K562 (cell line): ENCODE measurements around the gene EPN3. TPM values are rescaled to one million over a fixed set of nuclear protein-coding genes. Genes with fewer than 3 reads are reported as not detected.

Experiments used
- ATAC-seq: fragments of 200-7000 bp; cut with Tn5 transposase; 3 replicates; pipeline ENCODE4 v1.9.1; 2020; ENCODE audit warnings: moderate library complexity
- BruUV-seq: library from RNA; stranded (reverse); fragments of 400-500 nt; replicated peaks from 2 replicates; lab custom pipeline; 2021; lab: Mats Ljungman, UMichigan
- CTCF ChIA-PET: fragments of 300-600 bp; formaldehyde crosslinking; extraction: SDS; loops from one replicate; lab custom pipeline; 2021; ENCODE audit warnings: low intra/inter-chr PET ratio; lab: Yijun Ruan, JAX
- POLR2A ChIA-PET: fragments of 300-600, 350-650 bp; sonication (Branson Sonifier 250); formaldehyde crosslinking; extraction: SDS; loops from one replicate; lab custom pipeline; 2021; ENCODE audit warnings: antibody characterized with exemption, inconsistent platforms; lab: Yijun Ruan, JAX
- DNase-seq, 4 experiments: peaks; one replicate each; pipeline versions ENCODE4 v3.0.0 to v3.0.0-alpha.2; 2011 to 2018; ENCODE audit warnings: low spot score in 3 of 4, mixed read lengths in 3 of 4; ENCODE audit errors: extremely low read depth in 1 of 4
- FAIRE-seq: peaks from 2 replicates; lab custom pipeline; 2011; peaks lifted over from hg19 to GRCh38; lab: Jason Lieb, UNC
- H2AFZ ChIP-seq: 2 replicates; pipeline ENCODE4 v1.6.0; 2011; ENCODE audit warnings: low read depth, low read length, control low read depth, inconsistent platforms
- H3K27ac ChIP-seq: fragments of 200-600 bp; 3 replicates; pipeline ENCODE4 v1.8.0; 2011; ENCODE audit warnings: low read depth, mild to moderate bottlenecking, control low read depth, inconsistent platforms, low read length, moderate library complexity, mixed read lengths; ENCODE audit errors: extremely low read depth
- H3K27me3 ChIP-seq, 2 experiments: fragments of 300-600 bp in 1 of 2; 2 replicates in 1 of 2; 3 replicates in 1 of 2; pipeline versions ENCODE4 v1.6.0 to v1.8.0; 2011; ENCODE audit warnings: inconsistent platforms in 2 of 2, low read length in 2 of 2, mild to moderate bottlenecking in 1 of 2, mixed read lengths in 1 of 2, moderate library complexity in 1 of 2; ENCODE audit not compliant: control insufficient read depth in 2 of 2, insufficient read depth in 2 of 2
- H3K36me3 ChIP-seq: fragments of 300-600 bp; 3 replicates; pipeline ENCODE4 v1.8.0; 2011; ENCODE audit warnings: mild to moderate bottlenecking, low read length, inconsistent platforms; ENCODE audit not compliant: control insufficient read depth, insufficient read depth
- H3K4me1 ChIP-seq, 2 experiments: fragments of 200-600 bp in 1 of 2; replicated peaks in 1 of 2; 2 replicates in 1 of 2; 3 replicates in 1 of 2; pipeline versions ENCODE4 v1.5.1 to v1.8.0; 2011; ENCODE audit warnings: inconsistent platforms in 2 of 2, low read length in 2 of 2, mild to moderate bottlenecking in 1 of 2, mixed read lengths in 1 of 2, moderate library complexity in 1 of 2; ENCODE audit not compliant: control insufficient read depth in 2 of 2, insufficient read depth in 2 of 2
- H3K4me2 ChIP-seq: 2 replicates; pipeline ENCODE4 v1.6.1; 2011; ENCODE audit warnings: low read length, control low read depth, inconsistent platforms, mixed read lengths; ENCODE audit not compliant: insufficient read depth
- H3K4me3 ChIP-seq: fragments of 200-600 bp; sonication (generic), shearing (Covaris generic); 2 replicates; pipeline ENCODE4 v1.5.1; 2016; ENCODE audit warnings: control low read depth, inconsistent platforms
- H3K79me2 ChIP-seq: fragments of 200-600 bp; 3 replicates; pipeline ENCODE4 v1.8.0; 2011; ENCODE audit warnings: low read length, inconsistent platforms; ENCODE audit not compliant: control insufficient read depth, insufficient read depth
- H3K9ac ChIP-seq, 2 experiments: 2 replicates each; pipeline versions ENCODE4 v1.6.0 to v1.6.1; 2011; ENCODE audit warnings: low read depth in 2 of 2, low read length in 2 of 2, control low read depth in 1 of 2, inconsistent platforms in 1 of 2, mild to moderate bottlenecking in 1 of 2, mixed read lengths in 1 of 2; ENCODE audit not compliant: insufficient read depth in 1 of 2
- H3K9me1 ChIP-seq: one replicate; pipeline ENCODE4 v1.6.0; 2011; ENCODE audit warnings: inconsistent platforms, mild to moderate bottlenecking, low read length, moderate library complexity; ENCODE audit not compliant: control insufficient read depth, insufficient read depth
- H3K9me3 ChIP-seq: replicated peaks from 2 replicates; pipeline ENCODE4 v1.5.1; 2011; ENCODE audit warnings: low read depth, low read length, inconsistent platforms; ENCODE audit not compliant: control insufficient read depth, insufficient read depth
- H4K20me1 ChIP-seq: replicated peaks from 2 replicates; pipeline ENCODE4 v1.6.1; 2011; ENCODE audit warnings: low read length, inconsistent platforms, mixed read lengths; ENCODE audit not compliant: control insufficient read depth, insufficient read depth
- ARHGAP35 ChIP-seq: fragments of 450-650 bp; IDR thresholded peaks from 2 replicates; pipeline ENCODE4 v1.6.1; 2018; ENCODE audit not compliant: partially characterized antibody
- CCAR2 ChIP-seq: fragments of 200-400 bp; formaldehyde crosslinking; IDR thresholded peaks from 2 replicates; pipeline ENCODE4 v1.6.1; 2017; ENCODE audit warnings: mild to moderate bottlenecking, low read depth, low read length
- CREM ChIP-seq: IDR thresholded peaks from 2 replicates; pipeline ENCODE4 v1.6.1; 2014; ENCODE audit warnings: antibody characterized with exemption, low read depth
- CXXC5 ChIP-seq: fragments of 250-450 bp; sonication (Bioruptor Pico); IDR thresholded peaks from 2 replicates; pipeline ENCODE4 v1.8.0; 2022; ENCODE audit warnings: inconsistent platforms, mild to moderate bottlenecking, moderate library complexity
- GTF2F1 ChIP-seq: IDR thresholded peaks from 2 replicates; pipeline ENCODE4 v1.6.1; 2011; ENCODE audit warnings: low read depth, low read length, improper control_type of control experiment
- KDM5B ChIP-seq: fragments of 200-600 bp; sonication (generic); IDR thresholded peaks from 2 replicates; pipeline ENCODE4 v1.6.1; 2012; ENCODE audit warnings: low read depth, mild to moderate bottlenecking, moderate library complexity, low read length, control low read depth, inconsistent platforms; ENCODE audit not compliant: insufficient replicate concordance
- KLF13 ChIP-seq: fragments of 450-650 bp; IDR thresholded peaks from 2 replicates; pipeline ENCODE4 v1.6.1; 2016; ENCODE audit warnings: missing genetic modification characterization, low read depth, mild to moderate bottlenecking, missing compliant biosample characterization, moderate library complexity, borderline replicate concordance
- MYC ChIP-seq, 2 experiments: fragments of 250-450 bp in 1 of 2; sonication (Bioruptor Pico) in 1 of 2; IDR thresholded peaks; 2 replicates each; pipeline versions ENCODE4 v1.5.1 to v1.6.1; 2012 to 2021; ENCODE audit warnings: low read depth in 2 of 2, borderline replicate concordance in 1 of 2, improper control_type of control experiment in 1 of 2, low read length in 1 of 2, mild to moderate bottlenecking in 1 of 2, moderate library complexity in 1 of 2
- NFXL1 ChIP-seq: fragments of 450-650 bp; formaldehyde crosslinking; IDR thresholded peaks from 2 replicates; pipeline ENCODE4 v1.4.0; 2021; ENCODE audit warnings: mild to moderate bottlenecking
- RAD21 ChIP-seq, 2 experiments: fragments of 250-450 bp in 1 of 2; fragments of 450-650 bp in 1 of 2; sonication (Bioruptor Pico) in 1 of 2; formaldehyde crosslinking in 1 of 2; IDR thresholded peaks in 1 of 2; conservative IDR thresholded peaks in 1 of 2; 2 replicates each; pipeline versions ENCODE4 v1.4.0 to v1.8.0; 2020 to 2022; ENCODE audit warnings: mild to moderate bottlenecking in 2 of 2, moderate library complexity in 1 of 2
- RBFOX2 ChIP-seq: fragments of 200-400 bp; formaldehyde crosslinking; IDR thresholded peaks from 2 replicates; pipeline ENCODE4 v1.6.1; 2017; ENCODE audit warnings: low read depth, mild to moderate bottlenecking, low read length, moderate library complexity
- SRF ChIP-seq, 2 experiments: fragments of 250-450, 450-650 bp in 1 of 2; sonication (Bioruptor Pico) in 1 of 2; sonication (generic) in 1 of 2; formaldehyde crosslinking; IDR thresholded peaks; 2 replicates each; pipeline versions ENCODE4 v1.5.0 to v1.5.1; 2020 to 2022; ENCODE audit warnings: mild to moderate bottlenecking in 1 of 2, missing genetic modification reagents in 1 of 2
- XRCC5 ChIP-seq: fragments of 200-400 bp; formaldehyde crosslinking; IDR thresholded peaks from 2 replicates; pipeline ENCODE4 v1.6.1; 2017; ENCODE audit warnings: low read depth, mild to moderate bottlenecking, low read length
- ZBTB1 ChIP-seq: sonication (generic); formaldehyde crosslinking; IDR thresholded peaks from 2 replicates; pipeline ENCODE4 v1.8.1; 2023; ENCODE audit warnings: missing genetic modification reagents, low read depth, mild to moderate bottlenecking, borderline replicate concordance
- WGBS: fragments of 100-300 bp; shearing (Covaris generic); methylation state at CpG from one replicate; pipeline ENCODE4 v1.1.6; 2016; ENCODE audit warnings: low coverage, mixed read lengths; ENCODE audit not compliant: insufficient coverage; ENCODE audit errors: missing lambda C conversion rate; 5-methylcytosine and 5-hydroxymethylcytosine counted together
- in situ Hi-C: fragments of 300-500 bp; cut with MboI; formaldehyde crosslinking; loops from 4 replicates; pipeline ENCODE4 v1.15.0; 2018; ENCODE audit warnings: inconsistent platforms, mixed read lengths
- intact Hi-C: fragments of 100-400 bp; cut with micrococcal nuclease; formaldehyde crosslinking; loops from 2 replicates; pipeline ENCODE4 v1.14.2; 2022
- polyA plus RNA-seq, 8 experiments: library from polyadenylated mRNA; depleted of rRNA in 4 of 8; stranded (reverse) in 5 of 8; unstranded in 3 of 8; fragments of >200 nt; fragmentation: Nextera tagmentation in 2 of 8; fragmentation: Illumina TruSeq in 1 of 8; extraction: Ambion mirVana in 2 of 8; extraction: Trizol in 1 of 8; gene quantifications; 2 replicates each; pipeline versions ENCODE4 v1.2.1 to v1.2.3, GENCODE V29; 2011 to 2014; ENCODE audit warnings: inconsistent platforms in 1 of 8, missing spikeins in 1 of 8
- total RNA-seq, 7 experiments: library from RNA; depleted of rRNA in 6 of 7; stranded (reverse); fragments of >200 nt in 6 of 7; fragmentation: Illumina TruSeq in 2 of 7; extraction: Trizol in 2 of 7; gene quantifications; 2 replicates each; pipeline versions ENCODE4 v1.2.1 to v1.2.3, GENCODE V29; 2011 to 2021; ENCODE audit warnings: low replicate concordance in 1 of 7
- TF ChIP-seq, protein P1 (sequence below): fragments of 450-650 bp; IDR thresholded peaks from 2 replicates; pipeline ENCODE4 v1.6.1; 2017; ENCODE audit warnings: mild to moderate bottlenecking, moderate library complexity
- TF ChIP-seq, protein P2 (sequence below), 2 experiments: fragments of 450-650 bp in 1 of 2; sonication (generic) in 1 of 2; formaldehyde crosslinking; conservative IDR thresholded peaks; 2 replicates each; pipeline versions ENCODE4 v1.4.0 to v1.8.1; 2020 to 2022; ENCODE audit warnings: mild to moderate bottlenecking in 1 of 2, missing genetic modification reagents in 1 of 2
- TF ChIP-seq, protein P3 (sequence below): fragments of 250-450 bp; sonication (Bioruptor Pico); IDR thresholded peaks from 2 replicates; pipeline ENCODE4 v1.4.0; 2020

Gene EPN3
- total and polyA plus RNA-seq, 9 of the 15 experiments (the other 6 are each of a cell fraction or from before 2014, with no cell fraction given): 0.16 TPM; not detected in 8

DNA sequence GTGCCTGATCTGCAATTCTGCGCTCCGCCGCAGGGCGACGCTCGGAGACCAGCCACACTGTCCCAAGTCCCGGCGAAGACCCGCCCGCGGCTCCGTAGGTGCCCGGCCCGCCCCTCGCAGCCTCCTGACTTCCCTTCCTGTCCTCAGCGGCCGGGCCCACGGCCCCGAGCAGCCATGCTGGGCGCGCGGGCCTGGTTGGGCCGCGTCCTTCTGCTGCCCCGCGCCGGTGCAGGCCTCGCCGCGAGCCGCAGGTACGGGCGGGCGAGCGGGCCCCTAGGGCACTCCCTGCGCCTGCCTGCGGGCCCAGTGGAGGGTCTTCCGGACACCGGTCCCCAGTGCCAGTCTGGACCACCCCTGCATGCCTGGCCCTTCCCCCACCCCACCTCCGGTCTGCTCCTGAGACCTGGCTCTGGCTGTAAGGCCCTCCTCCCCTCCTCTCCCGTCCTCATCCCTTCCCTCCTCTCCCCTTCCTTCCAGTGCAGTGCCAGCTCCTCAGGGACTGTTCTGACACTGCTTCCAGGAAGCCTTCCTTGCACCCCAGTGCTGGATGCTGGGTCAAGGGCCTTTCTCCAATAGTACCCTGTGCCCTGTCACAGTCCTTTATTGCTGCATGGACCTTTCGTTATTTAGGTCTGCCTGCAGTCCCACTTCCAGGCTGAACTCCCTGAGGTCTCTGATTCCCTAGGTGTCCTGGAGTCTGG, 14.7 kb downstream of the EPN3 start, which contains the start of gene SPATA20:
SPATA20 (plus strand) TSS at position 140 of the 701 bp plus-strand sequence; CDS start at position 175, 35 bp downstream.
- 15% methylated on average over 17 of the region's 42 CpGs for WGBS
- H3K79me2 ChIP-seq: no peaks in the 10 kb centered on the region
- TF ChIP-seq ARHGAP35 (no peak), KLF13 (no peak), KDM5B (peak; percentile 77), ZBTB1 (CRISPR knock-in tag) (no peak), CXXC5 (peak; percentile 47), XRCC5 (no peak), MYC (IDR thresholded peaks at IDR 0.05; ENCODE audit: low read depth, low read length) (peak; percentile 41), MYC (CRISPR knock-in tag; IDR thresholded peaks at IDR 0.05; ENCODE audit: borderline replicate concordance, low read depth) (no peak), SRF (CRISPR knock-in tag; IDR thresholded peaks at IDR 0.05) (0 out of 4 replicates have a peak, but pooled peaks of 1 of the 2 experiments have one; percentile 28), NFXL1 (CRISPR knock-in tag) (no peak), RAD21 (CRISPR knock-in tag; conservative IDR thresholded peaks at IDR 0.05 in 1 of 2, IDR thresholded peaks at IDR 0.05 in 1 of 2) (peak; percentile 93 to 96), RBFOX2 (peak; percentile 79), CREM (peak; percentile 48; the same call in 1 of the 2 replicates), CCAR2 (no peak), GTF2F1 (no peak)
- TF ChIP-seq, protein P1, sequence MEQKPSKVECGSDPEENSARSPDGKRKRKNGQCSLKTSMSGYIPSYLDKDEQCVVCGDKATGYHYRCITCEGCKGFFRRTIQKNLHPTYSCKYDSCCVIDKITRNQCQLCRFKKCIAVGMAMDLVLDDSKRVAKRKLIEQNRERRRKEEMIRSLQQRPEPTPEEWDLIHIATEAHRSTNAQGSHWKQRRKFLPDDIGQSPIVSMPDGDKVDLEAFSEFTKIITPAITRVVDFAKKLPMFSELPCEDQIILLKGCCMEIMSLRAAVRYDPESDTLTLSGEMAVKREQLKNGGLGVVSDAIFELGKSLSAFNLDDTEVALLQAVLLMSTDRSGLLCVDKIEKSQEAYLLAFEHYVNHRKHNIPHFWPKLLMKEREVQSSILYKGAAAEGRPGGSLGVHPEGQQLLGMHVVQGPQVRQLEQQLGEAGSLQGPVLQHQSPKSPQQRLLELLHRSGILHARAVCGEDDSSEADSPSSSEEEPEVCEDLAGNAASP: no peak
- TF ChIP-seq, protein P2, sequence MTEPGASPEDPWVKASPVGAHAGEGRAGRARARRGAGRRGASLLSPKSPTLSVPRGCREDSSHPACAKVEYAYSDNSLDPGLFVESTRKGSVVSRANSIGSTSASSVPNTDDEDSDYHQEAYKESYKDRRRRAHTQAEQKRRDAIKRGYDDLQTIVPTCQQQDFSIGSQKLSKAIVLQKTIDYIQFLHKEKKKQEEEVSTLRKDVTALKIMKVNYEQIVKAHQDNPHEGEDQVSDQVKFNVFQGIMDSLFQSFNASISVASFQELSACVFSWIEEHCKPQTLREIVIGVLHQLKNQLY (CRISPR knock-in tag; conservative IDR thresholded peaks at IDR 0.05): no peak
- TF ChIP-seq, protein P3, sequence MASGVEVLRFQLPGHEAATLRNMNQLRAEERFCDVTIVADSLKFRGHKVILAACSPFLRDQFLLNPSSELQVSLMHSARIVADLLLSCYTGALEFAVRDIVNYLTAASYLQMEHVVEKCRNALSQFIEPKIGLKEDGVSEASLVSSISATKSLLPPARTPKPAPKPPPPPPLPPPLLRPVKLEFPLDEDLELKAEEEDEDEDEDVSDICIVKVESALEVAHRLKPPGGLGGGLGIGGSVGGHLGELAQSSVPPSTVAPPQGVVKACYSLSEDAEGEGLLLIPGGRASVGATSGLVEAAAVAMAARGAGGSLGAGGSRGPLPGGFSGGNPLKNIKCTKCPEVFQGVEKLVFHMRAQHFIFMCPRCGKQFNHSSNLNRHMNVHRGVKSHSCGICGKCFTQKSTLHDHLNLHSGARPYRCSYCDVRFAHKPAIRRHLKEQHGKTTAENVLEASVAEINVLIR (CRISPR knock-in tag): no peak

More for the DNA sequence above, 14.7 kb downstream of the EPN3 start, which contains the start of gene SPATA20:
- Histone ChIP-seq H3K9me3 (no peaks in the 10 kb centered on the region), H3K27me3 (0 out of 5 replicates have a peak, but pooled peaks cover 0 to 6% of the 10 kb centered on the region in 2 experiments), H3K27ac (peak within 1 kb of the TSS; percentile 26; the same call in 1 of the 3 replicates), H4K20me1 (no peaks in the 10 kb centered on the region; the same call in 1 of the 2 replicates), H3K4me3 (peak within 1 kb of the TSS; percentile 33), H3K36me3 (no peaks in the 10 kb centered on the region), H3K4me2 (peak within 1 kb of the TSS; percentile 67), H3K9ac (peak within 1 kb of the TSS; percentile 59 to 87; a peak in 3 of 4 replicates), H3K4me1 (peaks cover 15 to 53% of the 10 kb centered on the region in 2 experiments; a peak in 4 of 5 replicates), H3K9me1 (no peaks in the 10 kb centered on the region), H2AFZ (peak within 1 kb of the TSS; percentile 81)
- intact Hi-C loops: loop anchor here (1.0 to 5.0 kb wide), 4 partner anchors 64 to 395 kb away; no protein-coding TSS in a partner anchor
- no TSS peak for BruUV-seq
- POLR2A ChIA-PET: no interaction called here
- DNase-seq (peak; percentile 84 to 90 (median 88)), ATAC-seq (peak; percentile 84), FAIRE-seq (peak; percentile 78)
- in situ Hi-C loops: loop anchor here (5.0 to 10.0 kb wide), 4 partner anchors 80 to 408 kb away; no protein-coding TSS in a partner anchor
- CTCF ChIA-PET: interaction anchor here (0.6 to 2.5 kb wide), 7 partner anchors 64 to 520 kb away, joined by 3 to 11 read pairs (median 6); no protein-coding TSS in a partner anchor
